NCI-H446 (cell line): ENCODE measurements around the gene ALDH16A1.
A peak's percentile ranks its signal among the peaks of the same experiment; 100 is the strongest.
"Not testable (repeated sequence)": the region's sequence is repeated elsewhere in the genome, so short reads cannot be mapped to it uniquely, and the experiment has no call there.

Experiments
- DNase-seq, 2 experiments: peaks; one replicate each; lab custom pipeline; 2025; lab: John Stamatoyannopoulos, UW

ALDH16A1 gene

GRCh38 chr19:49465371-49465770 is 12.3 kb downstream of the ALDH16A1 start:
- no peak for DNase-seq

- no peak for DNase-seq
Observed at GRCh38 chr19:49468199-49468598, 15.2 kb downstream of the ALDH16A1 start.

DNA sequence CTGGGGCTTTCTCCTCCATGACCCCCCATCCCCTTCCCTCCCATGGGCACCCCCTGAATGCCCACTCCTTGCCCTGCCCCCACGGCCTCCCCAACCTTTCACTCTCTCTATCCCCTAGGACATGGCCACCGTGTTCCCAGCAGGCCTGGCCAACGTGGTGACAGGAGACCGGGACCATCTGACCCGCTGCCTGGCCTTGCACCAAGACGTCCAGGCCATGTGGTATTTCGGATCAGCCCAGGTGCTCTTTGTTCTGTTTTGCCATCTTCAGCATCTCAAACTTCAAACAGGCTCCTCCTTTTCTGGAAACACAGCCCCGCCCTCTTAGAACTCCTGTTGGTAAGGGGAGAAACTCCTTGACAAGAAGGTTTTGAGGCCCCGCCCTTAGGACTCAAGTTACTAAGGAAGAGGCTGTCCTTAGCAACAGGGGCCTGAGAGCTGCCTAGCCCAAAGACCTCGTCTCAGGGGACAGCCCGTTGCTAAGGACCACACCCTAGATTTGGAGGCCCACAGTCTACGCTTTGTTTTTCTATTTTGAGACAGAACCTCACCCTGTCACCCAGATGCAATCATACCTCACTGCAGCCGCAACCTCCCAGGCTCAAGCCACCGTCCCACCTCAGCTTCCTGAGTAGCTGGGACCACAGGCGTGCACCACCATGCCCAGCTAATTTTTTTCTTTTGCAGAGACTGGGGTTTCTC is 15.9 kb downstream of the ALDH16A1 start:
- no peak for DNase-seq

DNA sequence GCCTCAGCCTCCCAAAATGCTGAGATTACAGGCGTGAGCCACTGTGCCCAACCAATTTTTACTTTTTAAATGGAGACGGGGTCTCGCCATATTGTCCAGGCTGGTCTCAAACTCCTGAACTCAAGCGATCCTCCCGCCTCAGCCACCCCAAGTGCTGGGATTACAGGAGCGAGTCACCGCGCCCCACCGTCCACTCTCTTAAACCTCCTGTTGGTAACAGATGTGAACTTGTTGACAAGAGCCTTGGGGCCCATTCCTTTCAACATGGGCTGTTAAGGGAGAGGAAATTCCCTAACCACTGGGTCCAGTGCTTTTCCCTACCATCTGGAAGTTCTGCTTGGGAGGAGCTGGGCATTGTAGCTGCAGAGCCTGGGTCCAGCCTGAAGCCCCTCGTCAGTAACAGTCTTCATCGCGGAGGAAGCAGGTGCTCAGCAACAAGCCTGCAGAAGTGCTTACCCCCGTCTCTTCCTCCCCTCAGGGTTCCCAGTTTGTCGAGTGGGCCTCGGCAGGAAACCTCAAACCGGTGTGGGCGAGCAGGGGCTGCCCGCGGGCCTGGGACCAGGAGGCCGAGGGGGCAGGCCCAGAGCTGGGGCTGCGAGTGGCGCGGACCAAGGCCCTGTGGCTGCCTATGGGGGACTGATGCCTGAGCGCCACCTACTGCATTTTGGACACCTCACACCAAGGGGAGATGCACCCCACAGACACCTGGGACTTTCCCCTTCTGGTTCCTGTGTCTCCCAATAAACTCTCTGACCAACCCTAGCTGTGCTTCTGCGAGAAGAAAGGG is 17.0 kb downstream of the ALDH16A1 start:
- no peak for DNase-seq

- no peak for DNase-seq
Observed at GRCh38 chr19:49470615-49470978, 17.6 kb downstream of the ALDH16A1 start.

GRCh38 chr19:49472936-49473335 is 19.9 kb downstream of the ALDH16A1 start:
- no peak for DNase-seq

- DNase-seq = not testable (repeated sequence)
Observed at GRCh38 chr19:49473501-49473867, 20.5 kb downstream of the ALDH16A1 start.

DNA sequence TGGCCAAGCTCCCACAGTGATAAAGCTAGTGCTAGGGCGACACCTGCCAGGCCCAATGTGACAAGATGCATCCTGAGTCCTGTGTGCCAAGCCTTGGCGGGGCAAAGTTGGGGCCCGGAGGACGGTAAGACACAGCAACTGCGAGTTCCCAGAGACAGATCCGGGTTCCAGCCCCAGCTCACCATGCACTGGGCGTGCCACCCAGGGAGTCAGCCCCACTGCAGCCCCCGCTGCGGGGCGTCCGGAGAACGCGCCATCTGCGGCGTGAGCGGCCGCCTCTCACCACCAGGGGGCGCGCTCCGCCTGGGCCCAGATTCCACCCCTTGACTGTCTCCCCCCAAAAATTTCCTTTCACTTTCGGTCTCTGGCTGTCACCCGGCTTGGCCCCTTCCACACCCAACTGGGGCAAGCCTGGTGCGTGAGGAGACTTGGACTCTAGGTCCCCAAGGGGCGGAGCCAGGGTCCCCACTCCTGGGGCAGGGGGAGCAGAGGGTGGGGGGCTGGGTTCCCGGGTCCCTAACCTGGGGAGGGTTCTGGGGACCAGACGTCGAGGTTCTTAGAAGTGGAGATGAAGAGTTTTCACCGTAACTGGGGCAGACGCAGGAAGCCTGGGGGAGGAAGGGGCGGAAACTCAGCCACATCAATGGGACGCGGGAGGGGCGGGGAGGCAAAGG is 21.0 kb downstream of the ALDH16A1 start, which contains the start of gene FLT3LG:
FLT3LG (plus strand) TSS at position 348 of the 674 bp plus-strand sequence. CDS start 425 bp downstream, outside the sequence.
- DNase-seq = peak in 1 of 2 experiments; percentile 59

- no peak for DNase-seq
Observed at GRCh38 chr19:49474542-49474924, 21.5 kb downstream of the ALDH16A1 start.

- DNase-seq = no peak
Observed at GRCh38 chr19:49475191-49475917, 22.3 kb downstream of the ALDH16A1 start.

DNA sequence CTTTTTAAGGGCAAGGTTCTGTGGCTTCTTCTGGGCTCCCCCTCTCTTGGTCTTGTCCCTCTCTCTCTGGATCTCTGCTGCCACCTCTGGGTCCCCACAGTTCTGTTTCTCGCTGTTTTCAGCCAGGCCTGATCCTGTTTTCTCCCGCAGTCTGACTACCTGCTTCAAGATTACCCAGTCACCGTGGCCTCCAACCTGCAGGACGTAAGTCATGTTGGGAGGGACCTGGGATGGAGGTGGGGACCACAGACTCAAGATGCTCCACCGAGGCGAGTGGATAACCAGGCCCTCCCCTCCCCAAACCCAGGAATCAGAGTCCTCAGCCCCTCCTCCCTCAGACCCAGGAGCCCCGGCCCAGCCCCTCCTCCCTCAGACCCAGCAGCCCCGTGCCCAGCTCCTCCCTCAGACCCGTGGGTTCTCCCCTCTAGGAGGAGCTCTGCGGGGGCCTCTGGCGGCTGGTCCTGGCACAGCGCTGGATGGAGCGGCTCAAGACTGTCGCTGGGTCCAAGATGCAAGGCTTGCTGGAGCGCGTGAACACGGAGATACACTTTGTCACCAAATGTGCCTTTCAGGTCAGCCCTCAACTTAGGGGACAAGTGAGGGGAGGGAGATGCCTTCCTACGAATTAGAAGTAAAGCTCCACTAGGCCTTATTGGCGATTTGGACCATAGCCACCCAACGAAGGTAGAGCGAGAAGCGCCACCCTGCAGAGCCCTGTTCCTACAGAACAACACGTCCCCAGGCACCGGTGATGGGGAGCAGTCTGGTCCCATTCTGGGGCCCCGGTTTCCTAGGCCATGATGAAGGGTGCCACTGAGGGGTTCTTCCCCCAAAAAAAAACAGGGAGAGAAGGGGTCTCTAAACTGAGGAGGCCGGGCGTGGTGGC is 23.2 kb downstream of the ALDH16A1 start:
- DNase-seq = peak in 1 of 2 experiments; percentile 42

- no peak for DNase-seq
Observed at GRCh38 chr19:49479975-49480628, 27.1 kb downstream of the ALDH16A1 start.

DNA sequence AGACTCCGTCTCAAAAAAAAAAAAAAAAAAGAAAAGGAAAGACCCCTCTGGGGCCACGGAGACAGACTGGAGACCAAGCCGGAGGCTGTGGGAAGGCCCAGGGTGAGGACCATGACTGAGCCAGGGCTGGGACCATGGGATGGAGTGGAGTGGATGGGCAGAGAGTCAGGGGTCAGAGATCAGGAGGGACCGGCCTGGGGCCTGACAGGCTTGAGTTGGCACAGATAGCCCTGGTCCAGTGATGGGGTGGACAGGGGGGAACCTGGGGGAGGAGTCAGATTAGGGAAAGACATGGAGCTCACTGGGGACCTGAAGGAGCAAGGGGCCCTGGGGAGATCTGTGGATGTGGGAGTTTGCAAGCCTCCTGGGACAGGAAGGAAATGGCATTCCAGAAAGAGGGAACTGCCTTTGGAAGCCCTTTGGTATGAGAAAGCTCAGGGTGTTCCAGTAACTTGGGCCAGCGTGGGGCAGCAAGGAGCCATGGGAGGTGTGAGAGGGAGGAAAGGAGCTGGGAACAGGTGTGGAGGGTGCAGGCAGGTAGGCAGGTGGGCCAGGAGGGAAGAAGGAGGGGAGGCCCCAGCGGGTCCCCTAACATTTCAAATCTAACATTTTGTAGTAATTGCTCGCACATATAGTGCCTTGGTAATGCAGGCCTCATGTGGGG is 28.1 kb downstream of the ALDH16A1 start:
- DNase-seq = no peak

GRCh38 chr19:49486232-49486631 is 33.2 kb downstream of the ALDH16A1 start:
- DNase-seq = no peak

DNA sequence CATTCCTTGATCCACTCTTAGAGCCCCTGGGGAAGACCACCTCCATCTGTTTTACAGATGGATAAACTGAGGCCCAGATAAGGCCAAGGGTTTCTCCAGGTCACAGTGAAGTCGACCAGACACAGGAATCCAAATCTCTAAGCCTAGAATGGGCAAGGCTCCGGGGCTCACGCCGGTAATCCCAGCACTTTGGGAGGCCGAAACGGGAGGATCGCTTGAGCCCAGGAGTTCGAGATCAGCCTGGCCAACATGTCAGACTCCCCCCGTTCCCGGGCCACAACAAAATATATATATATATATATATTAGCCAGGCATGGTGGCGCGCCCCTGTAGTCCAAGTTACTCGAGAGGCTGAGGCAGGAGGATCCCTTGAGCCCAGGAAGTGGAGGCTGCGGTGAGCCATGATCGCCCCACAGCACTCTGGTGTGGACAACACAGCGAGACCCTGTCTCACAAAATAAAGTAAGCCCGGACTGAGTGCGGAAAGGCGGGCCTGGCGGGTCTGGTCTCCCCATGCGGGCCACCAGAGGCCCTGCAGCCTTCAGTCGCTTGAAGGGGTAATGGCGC is 33.8 kb downstream of the ALDH16A1 start:
- DNase-seq = no peak

DNA sequence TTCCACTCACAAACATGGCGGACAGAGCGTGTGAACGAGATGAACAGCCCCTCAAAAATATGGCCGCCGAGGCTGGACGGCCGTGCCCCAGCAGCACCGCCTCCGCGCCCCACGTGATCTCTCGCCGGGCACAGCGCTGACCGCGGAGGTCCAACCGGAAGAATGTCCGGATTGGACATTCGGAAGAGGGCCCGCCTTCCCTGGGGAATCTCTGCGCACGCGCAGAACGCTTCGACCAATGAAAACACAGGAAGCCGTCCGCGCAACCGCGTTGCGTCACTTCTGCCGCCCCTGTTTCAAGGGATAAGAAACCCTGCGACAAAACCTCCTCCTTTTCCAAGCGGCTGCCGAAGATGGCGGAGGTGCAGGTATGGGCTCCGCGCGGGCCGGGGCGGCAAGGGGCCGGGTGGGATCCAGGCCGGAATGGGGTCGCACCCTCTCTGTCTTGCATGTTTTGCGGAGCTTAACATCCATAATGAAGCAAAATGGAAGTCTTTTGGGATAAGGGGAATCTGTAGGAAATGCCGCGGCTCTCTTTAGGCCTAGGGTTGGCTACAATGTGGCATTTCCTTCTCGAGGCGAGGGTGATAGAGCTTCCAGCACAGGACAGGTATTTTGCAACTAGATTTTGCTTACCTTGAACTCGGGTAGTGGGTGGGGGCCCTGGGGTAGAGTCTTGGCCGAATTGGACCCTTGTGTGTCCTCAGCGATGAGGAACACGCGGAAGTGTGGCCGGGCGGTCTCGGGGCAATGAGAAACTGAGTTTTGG is 34.4 kb downstream of the ALDH16A1 start, which contains the start of gene RPL13A:
RPL13A (plus strand) TSS at position 332 of the 769 bp plus-strand sequence; CDS start at position 354, 22 bp downstream.
- peak; percentile 99 to 100 for DNase-seq

- no peak for DNase-seq
Observed at GRCh38 chr19:49488046-49488862, 35.2 kb downstream of the ALDH16A1 start.
